ENCODE data around the gene CTNNA3.

GRCh38 chr10:66799474-66799873 is 896.5 kb downstream of the CTNNA3 start:
- TF ChIP-seq POLR2A (IDR thresholded peaks at IDR 0.05), result no peak
- TF ChIP-seq, protein P1, sequence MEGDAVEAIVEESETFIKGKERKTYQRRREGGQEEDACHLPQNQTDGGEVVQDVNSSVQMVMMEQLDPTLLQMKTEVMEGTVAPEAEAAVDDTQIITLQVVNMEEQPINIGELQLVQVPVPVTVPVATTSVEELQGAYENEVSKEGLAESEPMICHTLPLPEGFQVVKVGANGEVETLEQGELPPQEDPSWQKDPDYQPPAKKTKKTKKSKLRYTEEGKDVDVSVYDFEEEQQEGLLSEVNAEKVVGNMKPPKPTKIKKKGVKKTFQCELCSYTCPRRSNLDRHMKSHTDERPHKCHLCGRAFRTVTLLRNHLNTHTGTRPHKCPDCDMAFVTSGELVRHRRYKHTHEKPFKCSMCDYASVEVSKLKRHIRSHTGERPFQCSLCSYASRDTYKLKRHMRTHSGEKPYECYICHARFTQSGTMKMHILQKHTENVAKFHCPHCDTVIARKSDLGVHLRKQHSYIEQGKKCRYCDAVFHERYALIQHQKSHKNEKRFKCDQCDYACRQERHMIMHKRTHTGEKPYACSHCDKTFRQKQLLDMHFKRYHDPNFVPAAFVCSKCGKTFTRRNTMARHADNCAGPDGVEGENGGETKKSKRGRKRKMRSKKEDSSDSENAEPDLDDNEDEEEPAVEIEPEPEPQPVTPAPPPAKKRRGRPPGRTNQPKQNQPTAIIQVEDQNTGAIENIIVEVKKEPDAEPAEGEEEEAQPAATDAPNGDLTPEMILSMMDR (IDR thresholded peaks at IDR 0.05), result no peak
